ENCODE measurements around the gene BEST4. TPM values are rescaled to one million over a fixed set of nuclear protein-coding genes. Genes with fewer than 3 reads are reported as not detected.

The BEST4 gene
- total and polyA plus RNA-seq, 2 experiments from 2014 or later: 0.48 to 0.83 TPM

- H3K9me2 ChIP-seq (replicated peaks; ENCODE audit: insufficient read depth): no peaks in the 10 kb centered on the region
- peaks cover 53% of the 10 kb centered on the region for H3K4me1 ChIP-seq (ENCODE audit: insufficient read depth)
- H3K27ac ChIP-seq: peak overlapping the region; percentile 100
- no peaks in the 10 kb centered on the region for H3K27me3 ChIP-seq
- H3K9me3 ChIP-seq (ENCODE audit: low read depth): no peaks in the 10 kb centered on the region
- TF ChIP-seq EZH2 (IDR thresholded peaks at IDR 0.05; ENCODE audit: borderline replicate concordance): no peak
- no peak for TF ChIP-seq EZH2phosphoT487 (IDR thresholded peaks at IDR 0.05; ENCODE audit: low read depth, severe bottlenecking, unreplicated experiment)
- no peak for TF ChIP-seq CTCF (IDR thresholded peaks at IDR 0.05; ENCODE audit: poor library complexity)
- peaks cover 17% of the 10 kb centered on the region for H3K79me2 ChIP-seq
- H3K36me3 ChIP-seq (replicated peaks; ENCODE audit: insufficient read depth, low read depth): no peaks in the 10 kb centered on the region
- no peak overlapping the region for H2AFZ ChIP-seq
- WGBS (ENCODE audit: low lambda C conversion rate, missing lambda C conversion rate): 84% methylated on average over 12 of the region's 12 CpGs
- no peaks in the 10 kb centered on the region for H4K20me1 ChIP-seq (ENCODE audit: insufficient read depth, poor library complexity, severe bottlenecking)
- peak; percentile 16 for DNase-seq (ENCODE audit: low spot score)
- H3K4me3 ChIP-seq: no peak overlapping the region
- H3K4me2 ChIP-seq: peak overlapping the region; percentile 75
Measured at GRCh38 chr1:44810101-44810761, 22.3 kb upstream of the BEST4 start.

- Histone ChIP-seq H3K36me3 (replicated peaks; ENCODE audit: insufficient read depth, low read depth) (no peaks in the 10 kb centered on the region), H4K20me1 (ENCODE audit: insufficient read depth, poor library complexity, severe bottlenecking) (no peaks in the 10 kb centered on the region), H3K4me3 (no peak overlapping the region), H3K9me2 (replicated peaks; ENCODE audit: insufficient read depth) (no peaks in the 10 kb centered on the region), H3K4me1 (ENCODE audit: insufficient read depth) (peaks cover 53% of the 10 kb centered on the region), H3K4me2 (peak overlapping the region; percentile 75), H2AFZ (no peak overlapping the region), H3K27ac (peak overlapping the region; percentile 100), H3K9me3 (ENCODE audit: low read depth) (no peaks in the 10 kb centered on the region), H3K79me2 (peaks cover 17% of the 10 kb centered on the region), H3K27me3 (no peaks in the 10 kb centered on the region)
- WGBS (ENCODE audit: low lambda C conversion rate, missing lambda C conversion rate): 36% methylated on average over 6 of the region's 6 CpGs
- peak; percentile 79 for DNase-seq (ENCODE audit: low spot score)
- TF ChIP-seq CTCF (IDR thresholded peaks at IDR 0.05; ENCODE audit: poor library complexity) (no peak), EZH2 (IDR thresholded peaks at IDR 0.05; ENCODE audit: borderline replicate concordance) (no peak), EZH2phosphoT487 (IDR thresholded peaks at IDR 0.05; ENCODE audit: low read depth, severe bottlenecking, unreplicated experiment) (no peak)
Measured at GRCh38 chr1:44808938-44809917, 21.3 kb upstream of the BEST4 start.

- no peak within 1 kb of the TSS for H2AFZ ChIP-seq
Measured at GRCh38 chr1:44808063-44808937, 20.3 kb upstream of the BEST4 start, which contains the start of gene BTBD19. Gene BTBD19 (plus strand): TSS chr1:44808523. CDS start chr1:44808821, 298 bp downstream.

More at GRCh38 chr1:44808063-44808937, 20.3 kb upstream of the BEST4 start, which contains the start of gene BTBD19:
- no peaks in the 10 kb centered on the region for H4K20me1 ChIP-seq (ENCODE audit: insufficient read depth, poor library complexity, severe bottlenecking)
- DNase-seq (ENCODE audit: low spot score): peak; percentile 95
- 27% methylated on average over 23 of the region's 23 CpGs for WGBS (ENCODE audit: low lambda C conversion rate, missing lambda C conversion rate)
- no peaks in the 10 kb centered on the region for H3K27me3 ChIP-seq
- peak within 1 kb of the TSS; percentile 75 for H3K4me2 ChIP-seq
- H3K79me2 ChIP-seq: peaks cover 17% of the 10 kb centered on the region
- H3K9me3 ChIP-seq (ENCODE audit: low read depth): no peaks in the 10 kb centered on the region
- H3K27ac ChIP-seq: peak within 1 kb of the TSS; percentile 100
- H3K9me2 ChIP-seq (replicated peaks; ENCODE audit: insufficient read depth): no peaks in the 10 kb centered on the region
- H3K36me3 ChIP-seq (replicated peaks; ENCODE audit: insufficient read depth, low read depth): no peaks in the 10 kb centered on the region
- H3K4me3 ChIP-seq: no peak within 1 kb of the TSS
- peaks cover 51% of the 10 kb centered on the region for H3K4me1 ChIP-seq (ENCODE audit: insufficient read depth)
- TF ChIP-seq EZH2phosphoT487 (IDR thresholded peaks at IDR 0.05; ENCODE audit: low read depth, severe bottlenecking, unreplicated experiment): no peak
- no peak for TF ChIP-seq EZH2 (IDR thresholded peaks at IDR 0.05; ENCODE audit: borderline replicate concordance)
- no peak for TF ChIP-seq CTCF (IDR thresholded peaks at IDR 0.05; ENCODE audit: poor library complexity)

All from hepatocyte (in vitro differentiated cells).